DMS 273 (cell line): ENCODE measurements around the gene MAP1S.

ENCODE experiments used
- DNase-seq: peaks from one replicate; lab custom pipeline; 2025; ENCODE audit not compliant: unreplicated experiment; lab: John Stamatoyannopoulos, UW

Gene MAP1S

GRCh38 chr19:17735410-17735809 is 16.1 kb downstream of the MAP1S start:
- DNase-seq = no peak

DNA sequence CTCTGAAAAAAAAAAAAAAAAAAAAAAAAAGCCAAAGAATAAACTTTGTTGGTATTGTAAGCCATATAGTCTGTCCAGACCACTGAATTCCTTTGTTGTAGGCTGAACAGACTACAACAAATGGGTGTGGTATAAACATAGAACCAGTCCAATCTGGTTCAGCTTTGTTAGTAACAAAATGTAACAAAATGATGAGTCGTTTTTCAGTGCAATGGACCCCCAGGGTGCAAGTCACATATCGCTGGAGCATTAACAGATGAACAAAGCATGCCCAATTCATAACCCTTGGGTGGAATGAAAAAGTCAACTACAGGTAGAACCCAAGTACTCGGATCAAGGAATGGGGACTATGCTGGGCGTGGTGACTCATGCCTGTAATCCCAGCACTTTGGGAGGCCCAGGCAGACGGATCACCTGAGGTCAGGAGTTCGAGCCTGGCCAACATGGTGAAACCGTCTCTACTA is 18.4 kb downstream of the MAP1S start:
- no peak for DNase-seq

- DNase-seq = peak; percentile 76
Measured at GRCh38 chr19:17739121-17739875, 20.0 kb downstream of the MAP1S start.

GRCh38 chr19:17741456-17741855 is 22.2 kb downstream of the MAP1S start:
- DNase-seq = no peak

DNA sequence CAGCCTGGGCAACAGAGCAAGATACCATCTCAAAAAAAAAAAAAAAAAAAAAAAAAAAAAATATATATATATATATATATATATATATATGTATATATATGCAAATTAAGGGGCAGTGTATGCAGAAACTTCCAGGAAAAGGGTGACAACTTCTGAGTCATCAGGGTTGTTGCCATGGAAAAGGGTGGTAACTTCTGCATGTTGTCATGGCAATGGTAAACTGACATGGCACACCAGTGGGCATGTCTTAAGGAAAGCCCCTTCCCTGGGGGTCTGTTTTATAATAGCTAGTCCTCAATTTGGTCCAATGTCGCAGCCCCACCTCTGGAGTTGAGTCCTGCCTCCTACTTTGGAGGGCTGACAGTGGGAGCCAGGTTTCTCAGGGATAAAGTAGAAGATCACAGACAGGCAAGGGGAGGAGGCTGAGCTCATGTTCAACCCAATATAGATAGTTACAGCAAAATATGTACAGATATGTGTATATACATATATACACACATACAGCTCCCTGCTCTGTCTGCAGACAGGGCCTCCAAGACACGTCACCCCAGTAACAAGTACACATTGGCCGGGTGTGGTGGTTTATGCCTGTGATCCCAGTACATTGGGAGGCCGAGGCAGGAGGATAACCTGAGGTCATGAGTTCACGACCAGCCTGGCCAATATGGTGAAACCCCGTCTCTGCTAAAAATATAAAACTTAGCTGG is 24.7 kb downstream of the MAP1S start:
- DNase-seq = peak; percentile 33

DNA sequence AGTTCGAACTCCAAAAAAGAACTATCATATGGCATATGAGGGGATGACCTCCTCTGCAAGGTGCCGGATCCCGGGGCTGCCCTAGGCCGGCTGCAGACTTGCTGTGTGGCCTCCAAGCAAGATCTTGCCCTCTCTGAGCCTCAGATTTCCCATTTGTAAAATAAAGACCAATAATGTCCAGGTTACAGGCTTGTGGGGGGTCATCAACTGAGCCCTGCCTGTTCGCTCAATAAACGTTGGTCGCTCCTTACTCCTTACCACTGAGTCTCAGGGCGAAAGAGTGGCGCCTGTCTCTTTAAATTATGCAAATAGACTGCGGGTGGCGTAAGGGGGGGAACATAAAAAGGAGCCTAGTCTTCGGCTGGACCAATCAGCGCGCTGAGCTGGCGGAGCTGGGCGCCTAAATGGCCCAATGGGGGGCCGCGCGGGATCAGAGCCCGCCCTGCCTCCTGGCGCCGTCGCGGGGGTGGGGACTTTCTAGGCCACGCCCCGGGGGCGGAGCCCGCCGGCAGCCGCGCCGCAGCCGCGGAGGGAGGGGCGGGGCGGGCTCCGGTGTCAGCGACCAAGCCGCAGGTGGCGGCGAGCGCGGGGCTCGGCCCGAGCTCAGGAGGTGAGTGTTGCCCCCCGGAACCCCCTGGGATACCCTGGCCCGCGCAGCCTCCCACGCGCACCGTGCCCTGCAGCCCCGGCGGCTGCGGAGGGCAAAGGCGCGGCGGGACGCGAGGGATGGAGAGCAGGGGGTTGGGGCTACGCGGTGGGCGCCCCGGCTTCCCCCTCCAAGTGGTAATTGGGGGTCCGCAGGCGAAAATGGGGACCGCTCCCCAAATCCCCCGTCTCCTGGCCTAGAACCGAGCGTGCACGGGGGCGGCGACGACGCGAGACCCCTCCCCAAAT is 28.2 kb downstream of the MAP1S start:
- DNase-seq = peak; percentile 97

- no peak for DNase-seq
Measured at GRCh38 chr19:17748884-17749638, 29.8 kb downstream of the MAP1S start.

DNA sequence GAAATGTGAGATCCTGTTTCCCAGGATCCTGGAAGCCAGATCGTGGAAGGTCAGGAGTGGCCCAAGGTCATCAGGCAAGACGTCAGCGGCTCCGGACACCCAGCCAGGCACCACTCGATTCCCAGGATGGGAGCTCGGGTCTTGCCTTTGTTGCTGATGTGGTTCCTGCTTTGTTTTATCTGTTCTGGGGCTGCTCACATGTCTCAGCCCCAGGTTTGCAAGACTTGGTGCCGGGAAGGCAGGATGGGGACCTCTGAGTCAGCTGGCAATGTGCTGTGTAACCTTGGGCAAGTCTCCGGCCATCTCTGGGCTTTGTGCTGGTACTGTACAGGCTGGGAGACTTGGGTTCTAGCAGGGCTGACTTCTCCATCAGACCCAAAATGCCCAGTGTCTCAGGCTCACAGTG is 30.6 kb downstream of the MAP1S start:
- DNase-seq = no peak

DNA sequence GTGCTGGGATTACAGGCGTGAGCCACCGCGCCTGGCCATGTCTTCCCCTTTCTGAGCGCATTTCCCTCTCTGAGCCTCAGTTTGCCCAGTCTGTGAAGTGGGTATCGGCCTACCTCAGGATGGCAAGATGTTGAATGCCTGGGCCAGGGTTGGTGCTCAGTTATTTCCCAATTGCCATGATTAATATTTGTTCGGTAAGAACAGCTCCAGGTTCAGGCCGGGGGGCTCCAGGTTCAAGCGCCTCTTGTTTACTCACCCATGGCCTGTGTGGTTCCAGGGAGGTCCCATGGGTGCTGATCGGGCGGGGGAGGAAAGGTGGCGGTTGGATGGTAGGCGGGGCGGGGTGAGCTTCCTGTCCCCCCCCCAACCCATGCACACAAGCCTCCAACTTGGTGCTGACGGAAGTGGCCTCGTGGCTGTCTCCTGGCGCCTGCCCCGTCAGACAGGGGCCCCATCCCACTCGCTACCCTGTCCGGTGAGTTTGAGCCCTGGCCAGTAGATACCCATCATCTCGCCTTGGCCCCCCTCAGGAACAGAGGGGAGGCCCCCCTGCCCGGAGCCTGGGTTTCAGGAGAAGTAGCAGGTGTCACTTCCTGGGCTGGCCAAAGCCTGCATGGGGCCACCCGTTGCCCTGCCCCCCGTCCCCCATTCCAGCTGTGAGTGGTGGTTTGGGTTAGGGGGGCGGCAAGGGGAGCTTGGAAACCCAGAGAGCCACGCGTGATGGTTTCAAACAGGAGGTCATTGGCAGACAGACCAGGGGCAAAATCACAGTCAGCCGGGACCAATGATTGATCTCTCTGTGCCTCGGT is 32.0 kb downstream of the MAP1S start, which contains the start of gene FCHO1:
TSS of gene FCHO1 (plus strand) at position 375 of the 809 bp plus-strand sequence. CDS start 3,688 bp downstream, outside the sequence.
- DNase-seq = no peak

GRCh38 chr19:17751912-17752273 is 32.6 kb downstream of the MAP1S start:
- DNase-seq = no peak

DNA sequence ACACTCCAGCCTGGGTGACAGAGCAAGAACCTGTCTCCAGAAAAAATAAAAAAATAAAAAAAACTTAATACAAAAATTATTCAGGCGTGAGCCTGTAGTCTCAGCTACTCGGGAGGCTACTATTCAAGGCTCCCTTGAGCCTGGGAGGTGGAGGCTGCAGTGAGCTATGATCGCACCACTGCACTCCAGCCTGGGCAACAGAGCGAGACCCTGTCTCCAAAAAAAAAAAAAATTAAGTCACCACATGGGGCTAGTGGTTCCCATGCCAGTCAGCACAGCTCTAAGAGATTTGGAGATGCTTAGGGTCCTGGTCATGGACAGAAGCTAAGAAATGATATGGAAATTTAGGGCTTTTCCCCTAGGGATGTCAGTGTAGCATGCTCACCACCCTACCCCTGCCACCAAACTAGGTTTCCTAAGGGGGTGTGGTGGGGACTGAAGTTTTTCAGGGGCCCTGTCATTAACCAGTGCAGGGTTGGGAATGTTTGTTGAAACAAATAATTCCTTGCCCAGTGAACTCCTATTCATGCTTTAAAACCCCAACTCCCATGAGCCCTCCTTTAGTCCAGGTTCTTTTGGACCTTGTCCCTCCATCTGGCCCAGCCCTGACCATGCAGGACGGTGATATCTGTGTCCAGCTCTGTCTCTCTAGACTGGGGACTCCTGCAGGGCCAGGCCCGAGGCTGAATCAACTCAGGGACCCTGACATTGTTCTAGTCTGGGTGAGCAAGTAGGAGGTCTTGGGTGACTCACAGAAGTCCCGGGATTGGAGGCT is 33.8 kb downstream of the MAP1S start:
- no peak for DNase-seq

GRCh38 chr19:17753976-17754375 is 34.7 kb downstream of the MAP1S start:
- DNase-seq = peak; percentile 69

- DNase-seq = no peak
Measured at GRCh38 chr19:17754634-17755442, 35.6 kb downstream of the MAP1S start.

DNA sequence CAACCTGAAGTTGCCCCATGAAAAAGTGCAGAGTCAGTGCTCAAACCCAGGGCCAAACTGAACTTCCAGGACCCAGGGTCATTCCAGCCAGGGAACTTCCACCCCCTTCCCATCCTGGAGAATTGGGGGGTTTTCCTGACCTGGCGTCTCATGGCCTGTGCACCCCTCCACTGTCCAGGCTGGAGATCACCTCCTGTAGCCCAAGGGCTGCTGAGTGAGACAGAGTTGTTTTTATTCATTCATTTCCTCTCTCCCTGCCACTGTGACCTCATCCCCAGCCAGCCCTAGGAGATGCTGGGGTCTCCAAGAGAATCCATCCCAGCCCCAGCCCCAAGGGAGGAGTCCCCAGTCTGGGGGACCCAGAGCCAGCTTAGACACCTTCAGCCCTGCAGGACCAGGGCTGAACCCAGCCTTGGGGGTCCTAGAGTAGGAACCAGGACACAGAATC is 36.2 kb downstream of the MAP1S start:
- DNase-seq = no peak

DNA sequence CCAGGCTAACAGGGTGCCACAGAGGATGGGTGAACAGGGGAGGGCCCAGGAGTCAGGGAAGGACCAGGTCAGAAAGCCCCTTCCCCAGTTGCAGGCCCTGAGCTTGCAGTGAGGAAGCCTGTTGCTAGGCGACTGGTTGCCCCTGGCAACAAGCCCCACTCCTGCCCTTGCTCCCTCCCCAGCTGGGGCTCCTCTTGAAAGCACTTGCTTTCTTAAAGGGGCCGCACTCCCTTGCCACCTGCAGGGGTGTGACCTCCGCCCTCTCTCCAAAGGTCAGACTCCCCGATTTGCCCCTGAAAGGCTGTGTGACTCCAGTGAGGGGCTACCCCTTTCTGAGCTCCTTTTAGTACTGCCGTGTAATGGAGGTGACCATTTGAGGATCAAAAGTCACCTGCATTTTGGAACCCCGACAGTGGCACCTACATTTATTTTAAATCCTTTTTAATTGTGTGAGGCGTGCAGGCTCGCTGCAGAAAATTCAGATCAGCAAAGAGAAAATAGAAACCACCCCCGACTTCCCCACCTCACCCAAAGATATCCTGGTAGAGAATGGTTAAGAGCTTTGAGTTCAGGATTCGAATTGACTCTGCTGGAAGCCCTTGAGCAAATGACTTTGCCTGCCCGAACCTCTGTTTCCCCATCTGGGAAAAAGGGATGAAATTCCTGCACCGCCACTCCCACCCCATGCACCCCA is 36.8 kb downstream of the MAP1S start:
- peak; percentile 95 for DNase-seq

DNA sequence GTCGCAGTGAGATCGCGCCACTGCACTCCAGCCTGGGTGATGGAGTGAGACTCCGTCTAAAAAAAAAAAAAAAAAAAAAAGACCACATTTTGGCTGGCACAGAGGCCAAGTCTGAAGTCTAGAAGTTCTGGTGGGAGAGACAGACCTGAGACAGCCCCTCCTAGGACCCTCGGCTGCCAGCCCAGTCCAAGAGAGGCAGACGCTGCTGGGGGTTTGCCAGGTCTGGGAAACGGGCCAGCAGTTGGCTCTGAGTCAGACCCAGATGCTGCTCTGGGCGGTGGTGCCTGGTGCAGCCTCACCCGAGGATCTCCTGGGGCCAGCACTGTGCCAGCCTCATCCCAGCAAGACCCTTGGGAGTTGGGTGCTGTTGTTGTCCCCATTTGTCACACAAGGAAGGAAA is 37.8 kb downstream of the MAP1S start:
- peak; percentile 93 for DNase-seq

DNA sequence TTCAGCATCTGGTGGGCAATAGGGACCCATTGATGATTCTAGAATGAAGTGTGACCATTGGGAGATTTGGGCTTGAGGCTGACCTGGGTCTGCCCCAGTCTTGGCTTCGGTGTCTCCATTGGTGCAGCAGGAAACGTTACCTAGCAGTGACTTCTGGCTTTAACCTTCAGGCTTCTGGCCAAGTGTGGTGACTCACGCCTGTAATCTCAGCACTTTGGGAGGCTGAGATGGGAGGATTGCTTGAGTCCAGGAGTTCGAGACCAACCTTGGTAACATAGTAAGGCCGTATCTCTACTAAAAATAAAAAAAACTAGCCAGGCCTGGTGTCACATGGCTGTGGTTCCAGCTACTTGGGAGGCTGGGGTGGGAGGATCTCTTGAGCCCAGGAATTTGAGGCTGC is 39.2 kb downstream of the MAP1S start:
- DNase-seq = no peak

DNA sequence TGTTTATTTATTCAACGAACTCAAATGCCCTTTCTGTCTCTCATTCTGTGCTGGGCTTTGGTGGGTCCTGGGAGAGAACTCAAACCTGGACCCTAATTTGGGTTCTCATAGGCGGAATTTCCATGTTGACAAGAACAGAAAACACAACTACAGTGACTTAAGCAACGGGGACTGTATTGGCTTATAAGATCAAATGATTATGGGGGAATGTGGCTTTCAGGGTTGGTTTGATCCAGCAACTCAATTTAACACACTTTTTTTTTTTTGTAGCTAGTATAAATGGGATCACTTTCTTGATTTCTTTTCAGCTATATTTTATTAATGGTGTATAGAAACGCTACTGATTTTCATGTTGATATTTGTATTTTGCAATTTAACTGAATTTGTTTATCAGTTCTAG is 41.9 kb downstream of the MAP1S start:
- no peak for DNase-seq
